ENCODE results near the gene STARD7.

- TF ChIP-seq CTCF (IDR thresholded peaks at IDR 0.05), result no peak
- no peak for TF ChIP-seq POLR2A (IDR thresholded peaks at IDR 0.05)
Measured at GRCh38 chr2:96144481-96145035, 64.1 kb downstream of the STARD7 start.

Measured in gastroesophageal sphincter (tissue), 3 donors.